GM12801 (cell line): ENCODE results near the gene FYN.

Experiments used
- TF ChIP-seq, protein P1 (sequence below): IDR thresholded peaks from one replicate; pipeline ENCODE4 v1.5.1; 2011; ENCODE audit warnings: control low read depth; ENCODE audit not compliant: insufficient read length; ENCODE audit errors: extremely low read depth

Gene FYN

DNA sequence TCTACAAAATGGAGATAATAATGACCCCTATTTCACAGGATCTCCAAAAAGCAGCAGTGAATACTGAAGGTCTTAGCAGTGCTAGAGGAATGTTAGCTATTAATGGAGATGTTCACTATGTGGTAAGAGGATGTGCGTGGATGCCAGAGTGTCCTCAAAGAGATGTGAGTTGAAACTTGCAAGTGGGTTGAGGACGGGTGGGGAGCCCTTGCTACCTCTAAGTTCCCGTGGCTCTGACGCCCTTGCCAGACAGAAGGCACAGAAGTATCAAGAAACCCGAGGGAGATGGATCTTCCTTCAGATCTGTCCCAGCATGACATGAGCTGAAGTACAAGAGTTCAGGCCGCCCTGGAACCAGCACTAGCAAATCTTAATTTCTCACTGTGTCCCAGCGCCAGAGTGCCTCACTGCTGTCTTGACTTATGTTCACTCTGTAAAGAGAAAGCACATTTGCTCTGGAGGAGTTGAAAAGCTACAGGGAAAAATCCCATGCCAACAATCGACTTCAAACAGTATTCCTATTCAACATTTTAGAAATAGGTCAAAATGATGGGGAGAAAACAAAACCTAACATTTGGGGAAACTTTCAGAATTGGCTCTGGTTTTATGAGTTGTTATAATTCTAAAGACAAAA, 59.5 kb downstream of the FYN start:
- TF ChIP-seq, protein P1, sequence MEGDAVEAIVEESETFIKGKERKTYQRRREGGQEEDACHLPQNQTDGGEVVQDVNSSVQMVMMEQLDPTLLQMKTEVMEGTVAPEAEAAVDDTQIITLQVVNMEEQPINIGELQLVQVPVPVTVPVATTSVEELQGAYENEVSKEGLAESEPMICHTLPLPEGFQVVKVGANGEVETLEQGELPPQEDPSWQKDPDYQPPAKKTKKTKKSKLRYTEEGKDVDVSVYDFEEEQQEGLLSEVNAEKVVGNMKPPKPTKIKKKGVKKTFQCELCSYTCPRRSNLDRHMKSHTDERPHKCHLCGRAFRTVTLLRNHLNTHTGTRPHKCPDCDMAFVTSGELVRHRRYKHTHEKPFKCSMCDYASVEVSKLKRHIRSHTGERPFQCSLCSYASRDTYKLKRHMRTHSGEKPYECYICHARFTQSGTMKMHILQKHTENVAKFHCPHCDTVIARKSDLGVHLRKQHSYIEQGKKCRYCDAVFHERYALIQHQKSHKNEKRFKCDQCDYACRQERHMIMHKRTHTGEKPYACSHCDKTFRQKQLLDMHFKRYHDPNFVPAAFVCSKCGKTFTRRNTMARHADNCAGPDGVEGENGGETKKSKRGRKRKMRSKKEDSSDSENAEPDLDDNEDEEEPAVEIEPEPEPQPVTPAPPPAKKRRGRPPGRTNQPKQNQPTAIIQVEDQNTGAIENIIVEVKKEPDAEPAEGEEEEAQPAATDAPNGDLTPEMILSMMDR: no peak

DNA sequence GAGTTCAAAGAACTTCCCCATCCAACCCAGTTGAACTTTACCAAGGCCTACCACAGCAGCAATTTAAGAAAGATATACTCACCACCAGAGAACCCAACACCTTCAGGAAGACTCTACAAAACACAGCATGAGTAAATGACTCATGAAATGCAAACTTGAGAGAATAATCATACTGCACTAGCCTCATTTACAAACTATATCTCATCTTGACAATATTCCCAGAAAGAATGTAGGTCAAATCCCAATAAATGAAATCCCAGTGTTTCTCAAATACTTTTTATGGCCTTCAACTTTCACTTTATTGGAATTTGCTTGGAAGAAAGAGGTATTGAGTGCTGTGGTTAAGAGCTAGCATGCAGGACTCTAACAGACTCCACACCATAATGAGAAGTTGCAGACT, 60.0 kb downstream of the FYN start:
- TF ChIP-seq, protein P1: no peak

DNA sequence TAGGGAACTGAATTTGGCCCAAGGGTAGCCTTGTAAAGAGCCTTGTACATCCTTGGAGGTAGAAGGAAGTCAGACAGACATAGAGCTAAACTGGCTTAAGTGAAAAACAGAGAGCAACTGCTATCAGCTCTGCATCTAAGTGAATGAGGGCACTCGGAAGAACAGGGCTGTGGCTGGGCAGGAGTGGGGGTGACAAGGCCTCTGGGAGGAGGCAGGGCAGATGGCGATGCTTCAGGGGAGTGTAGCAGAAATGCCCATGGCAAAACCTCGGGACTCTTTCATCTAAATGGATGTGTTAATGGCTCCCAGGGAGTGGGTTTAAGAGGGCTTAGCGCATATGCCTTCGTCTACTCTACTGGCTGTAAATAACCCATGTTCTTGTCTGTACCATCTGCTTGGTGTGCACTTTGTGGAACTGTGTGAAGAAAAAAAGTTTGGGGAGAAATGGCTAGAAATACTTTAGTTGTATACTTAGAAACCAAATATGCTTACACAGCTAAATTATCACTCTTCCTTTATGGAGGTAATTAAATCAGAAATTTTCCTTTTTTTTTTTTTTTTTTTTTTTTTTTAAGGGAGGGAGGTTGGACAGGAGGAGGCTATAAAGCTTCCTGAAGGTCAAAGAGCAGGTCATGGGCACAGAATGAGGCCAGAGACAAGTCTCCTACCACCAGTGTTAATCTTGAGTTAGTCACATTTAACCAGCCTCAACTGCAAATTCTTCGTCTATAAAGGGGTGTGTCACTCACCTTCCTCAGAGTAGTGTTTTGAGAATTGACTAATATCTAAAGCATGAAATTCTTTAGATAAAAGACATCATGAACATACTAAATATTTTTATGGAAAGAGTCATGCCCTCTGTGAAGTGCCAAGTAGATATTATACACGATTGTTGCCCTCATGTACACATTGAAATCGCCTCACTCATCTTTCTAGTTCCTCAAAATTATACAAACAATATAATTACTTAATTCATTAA, 60.9 kb downstream of the FYN start:
- TF ChIP-seq, protein P1: no peak

DNA sequence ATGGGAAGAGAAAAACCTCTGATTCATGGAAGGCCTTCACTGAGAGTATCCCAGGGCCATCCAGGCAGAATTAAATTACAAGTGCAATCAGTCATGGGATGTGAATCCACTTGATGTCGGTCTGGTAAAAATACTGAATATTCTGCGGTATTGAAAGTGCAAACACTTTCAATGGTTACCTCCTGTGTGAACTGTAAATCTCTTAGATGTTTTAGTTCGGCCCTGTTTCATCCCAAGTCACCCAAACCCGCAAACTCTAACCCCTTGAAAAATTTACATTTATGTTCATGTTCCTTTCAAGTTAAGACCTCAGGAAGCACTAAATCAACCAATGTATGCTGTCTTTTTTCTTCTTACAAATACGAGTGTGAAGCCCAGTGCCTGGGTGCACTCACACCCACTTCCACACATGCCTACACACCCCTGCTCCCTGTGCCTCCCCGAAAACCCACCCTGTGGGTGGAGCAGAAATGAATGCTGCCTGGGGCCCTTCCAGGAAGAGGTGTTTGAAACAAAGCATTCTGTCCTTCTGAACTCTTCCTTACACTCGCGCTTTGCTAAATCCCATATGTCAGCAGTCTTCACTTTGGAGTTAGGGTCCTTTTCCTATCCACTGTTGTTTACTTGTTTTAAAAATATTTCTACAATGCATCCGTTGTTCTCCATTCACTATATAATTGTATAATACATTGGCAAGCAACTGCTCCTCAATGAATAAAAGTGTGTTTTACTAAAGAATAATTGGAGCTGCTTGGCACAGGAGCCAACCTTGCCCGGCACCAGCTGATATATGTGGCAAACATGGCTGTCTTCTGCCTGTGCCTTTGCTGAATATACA, 62.7 kb downstream of the FYN start:
- TF ChIP-seq, protein P1: no peak

DNA sequence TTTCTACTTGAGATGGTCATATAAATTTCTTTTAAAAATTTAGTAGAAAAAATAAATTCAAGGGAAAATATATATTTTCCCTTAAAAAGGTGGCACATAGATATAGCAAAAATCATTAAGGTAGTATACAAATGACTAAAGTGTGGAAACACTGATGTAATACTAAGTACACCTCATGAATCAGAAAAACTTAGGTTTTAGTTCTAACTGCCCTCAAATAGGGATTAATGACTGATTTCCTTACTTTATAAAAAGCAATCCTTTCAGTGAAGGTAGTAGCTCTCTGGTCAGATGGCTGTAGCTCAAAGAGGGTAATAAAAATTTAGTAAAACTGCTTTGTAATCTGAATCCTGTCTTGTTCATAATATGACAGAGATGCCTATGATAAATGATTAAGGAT, 63.5 kb downstream of the FYN start:
- TF ChIP-seq, protein P1: no peak

DNA sequence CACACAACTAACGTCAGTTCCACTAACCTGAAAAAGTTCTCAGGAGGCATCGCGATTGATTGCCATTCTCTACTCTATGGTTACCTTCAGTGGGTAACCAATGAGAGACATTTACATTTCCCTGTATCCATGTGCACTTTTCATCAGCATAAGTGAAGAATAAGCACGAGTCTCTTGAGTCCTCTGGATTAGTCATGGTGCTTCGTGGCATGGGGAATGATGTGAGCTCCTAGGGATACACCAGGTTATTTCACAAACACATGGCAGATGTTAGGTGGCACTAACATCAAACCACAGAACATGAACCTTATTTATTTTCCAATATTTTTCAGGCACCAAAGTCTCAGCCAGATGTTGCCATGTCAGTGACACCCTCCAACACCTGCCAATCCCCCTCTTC, 64.0 kb downstream of the FYN start:
- TF ChIP-seq, protein P1: no peak

DNA sequence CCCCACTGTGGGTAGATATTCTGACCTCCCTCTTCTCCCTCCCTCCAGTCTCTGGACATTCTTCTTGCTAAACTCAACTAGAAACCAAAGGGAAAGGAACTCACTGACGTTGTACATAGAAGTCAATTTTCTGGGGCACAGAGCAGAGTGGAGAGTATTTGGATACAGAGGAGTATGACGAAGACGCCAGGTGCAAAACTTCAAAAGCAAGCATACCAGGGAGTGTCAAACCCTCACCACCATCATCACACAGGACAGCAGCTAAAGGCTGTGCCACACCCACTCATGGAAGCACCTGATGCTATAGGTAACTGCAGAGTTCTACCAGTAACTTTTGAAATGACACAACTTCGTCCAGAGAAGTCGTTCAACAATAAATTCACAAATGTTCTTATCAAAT, 64.8 kb downstream of the FYN start:
- TF ChIP-seq, protein P1: no peak
